ENCODE results near the gene IL17RE.
"Not testable (repeated sequence)": the region's sequence is repeated elsewhere in the genome, so short reads cannot be mapped to it uniquely, and the experiment has no call there.

Gene IL17RE

GRCh38 chr3:9899289-9899791 is 3.3 kb upstream of the IL17RE start:
- TF ChIP-seq, protein P1, sequence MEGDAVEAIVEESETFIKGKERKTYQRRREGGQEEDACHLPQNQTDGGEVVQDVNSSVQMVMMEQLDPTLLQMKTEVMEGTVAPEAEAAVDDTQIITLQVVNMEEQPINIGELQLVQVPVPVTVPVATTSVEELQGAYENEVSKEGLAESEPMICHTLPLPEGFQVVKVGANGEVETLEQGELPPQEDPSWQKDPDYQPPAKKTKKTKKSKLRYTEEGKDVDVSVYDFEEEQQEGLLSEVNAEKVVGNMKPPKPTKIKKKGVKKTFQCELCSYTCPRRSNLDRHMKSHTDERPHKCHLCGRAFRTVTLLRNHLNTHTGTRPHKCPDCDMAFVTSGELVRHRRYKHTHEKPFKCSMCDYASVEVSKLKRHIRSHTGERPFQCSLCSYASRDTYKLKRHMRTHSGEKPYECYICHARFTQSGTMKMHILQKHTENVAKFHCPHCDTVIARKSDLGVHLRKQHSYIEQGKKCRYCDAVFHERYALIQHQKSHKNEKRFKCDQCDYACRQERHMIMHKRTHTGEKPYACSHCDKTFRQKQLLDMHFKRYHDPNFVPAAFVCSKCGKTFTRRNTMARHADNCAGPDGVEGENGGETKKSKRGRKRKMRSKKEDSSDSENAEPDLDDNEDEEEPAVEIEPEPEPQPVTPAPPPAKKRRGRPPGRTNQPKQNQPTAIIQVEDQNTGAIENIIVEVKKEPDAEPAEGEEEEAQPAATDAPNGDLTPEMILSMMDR (conservative IDR thresholded peaks at IDR 0.05; ENCODE audit: low read depth, low read length) = no peak
- no peak for DNase-seq (ENCODE audit: low read depth)
- no peak overlapping the region for H3K4me3 ChIP-seq (ENCODE audit: low read length)

DNA sequence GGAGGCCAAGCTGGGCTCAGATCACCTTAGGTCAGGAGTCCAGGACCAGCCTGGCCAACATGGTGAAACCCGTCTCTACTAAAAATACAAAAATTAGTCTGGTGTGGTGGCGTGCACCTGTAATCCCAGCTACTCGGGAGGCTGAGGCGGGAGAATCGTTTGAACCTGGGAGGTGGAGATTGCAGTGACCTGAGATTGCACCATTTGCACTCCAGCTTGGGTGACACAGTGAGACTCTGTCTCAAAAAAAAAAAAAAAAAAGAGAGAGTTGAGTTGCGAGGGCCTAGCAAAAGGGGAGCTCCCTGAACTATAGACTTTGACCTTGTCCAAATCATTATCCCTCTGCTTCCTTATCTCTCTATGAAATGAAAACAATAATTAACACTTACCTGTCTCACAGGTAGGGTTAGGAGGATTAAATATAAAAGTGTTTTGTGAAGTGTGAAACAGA is 1.7 kb upstream of the IL17RE start:
- H3K4me3 ChIP-seq (ENCODE audit: low read length); DNase-seq (ENCODE audit: low read depth): not testable (repeated sequence)

DNA sequence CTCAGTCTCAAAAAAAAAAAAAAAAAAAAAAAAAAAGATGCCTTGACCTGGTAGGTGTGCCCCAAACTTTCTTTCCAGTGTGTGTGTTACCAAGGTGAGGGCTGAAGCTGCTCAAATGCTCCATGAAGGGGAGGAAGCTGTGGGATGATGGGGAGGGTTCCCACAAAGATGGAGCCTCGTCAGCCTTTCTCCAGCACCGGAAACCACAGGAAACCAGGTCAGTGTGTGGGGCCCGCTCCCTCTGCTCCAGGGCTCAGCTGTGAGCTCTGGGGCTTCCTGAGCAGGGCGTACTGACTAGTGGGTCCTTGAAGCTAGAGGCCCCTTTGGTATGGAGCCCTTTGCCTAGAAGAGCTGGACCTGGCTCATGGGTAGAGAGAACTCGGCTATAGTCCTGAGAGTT is 681 bp upstream of the IL17RE start:
- H3K4me3 ChIP-seq (ENCODE audit: low read length) = no peak overlapping the region
- TF ChIP-seq, protein P1 (conservative IDR thresholded peaks at IDR 0.05; ENCODE audit: low read depth, low read length) = no peak
- DNase-seq (ENCODE audit: low read depth) = no peak

DNA sequence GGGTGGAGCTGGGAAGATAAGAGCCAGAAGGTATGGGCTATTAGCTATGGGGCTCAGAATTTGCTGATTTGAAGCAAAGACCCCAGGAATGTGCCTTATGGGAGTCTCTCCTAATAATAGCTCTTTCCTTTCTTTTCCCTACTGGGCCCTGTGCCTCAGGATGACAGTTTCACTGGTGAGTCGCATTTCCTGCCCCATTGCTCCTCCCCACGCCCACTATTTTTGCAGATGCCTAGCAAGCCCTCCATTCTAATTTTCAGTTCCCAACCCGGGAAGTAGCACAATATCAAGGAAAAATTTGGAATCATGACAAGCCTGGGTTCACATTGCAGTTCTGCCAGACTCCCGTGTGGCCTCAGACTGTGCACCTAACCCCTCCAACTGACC is 583 bp downstream of the IL17RE start:
- DNase-seq (ENCODE audit: low read depth) = no peak
- peak overlapping the region; percentile 41 for H3K4me3 ChIP-seq (ENCODE audit: low read length)
- TF ChIP-seq, protein P1 (conservative IDR thresholded peaks at IDR 0.05; ENCODE audit: low read depth, low read length) = no peak

DNA sequence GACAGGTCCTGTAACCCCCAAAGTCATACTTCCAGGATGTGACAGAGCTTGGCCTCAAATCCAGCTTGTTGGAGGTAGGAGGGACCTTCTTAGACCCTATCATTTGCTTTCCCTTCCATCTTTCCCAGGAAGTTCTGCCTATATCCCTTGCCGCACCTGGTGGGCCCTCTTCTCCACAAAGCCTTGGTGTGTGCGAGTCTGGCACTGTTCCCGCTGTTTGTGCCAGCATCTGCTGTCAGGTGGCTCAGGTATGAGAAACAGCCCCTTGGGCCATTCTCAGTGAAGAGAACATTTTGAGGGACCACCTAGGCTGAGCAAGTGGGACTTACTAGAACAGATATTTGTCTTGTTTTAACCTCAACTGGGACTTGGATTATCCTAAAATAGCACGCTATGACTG is 1.3 kb downstream of the IL17RE start:
- DNase-seq (ENCODE audit: low read depth) = no peak
- TF ChIP-seq, protein P1 (conservative IDR thresholded peaks at IDR 0.05; ENCODE audit: low read depth, low read length) = no peak
- no peak overlapping the region for H3K4me3 ChIP-seq (ENCODE audit: low read length)

GRCh38 chr3:9906480-9906879 is 3.8 kb downstream of the IL17RE start:
- TF ChIP-seq, protein P1 (conservative IDR thresholded peaks at IDR 0.05; ENCODE audit: low read depth, low read length) = no peak
- no peak for DNase-seq (ENCODE audit: low read depth)
- H3K4me3 ChIP-seq (ENCODE audit: low read length) = no peak overlapping the region

DNA sequence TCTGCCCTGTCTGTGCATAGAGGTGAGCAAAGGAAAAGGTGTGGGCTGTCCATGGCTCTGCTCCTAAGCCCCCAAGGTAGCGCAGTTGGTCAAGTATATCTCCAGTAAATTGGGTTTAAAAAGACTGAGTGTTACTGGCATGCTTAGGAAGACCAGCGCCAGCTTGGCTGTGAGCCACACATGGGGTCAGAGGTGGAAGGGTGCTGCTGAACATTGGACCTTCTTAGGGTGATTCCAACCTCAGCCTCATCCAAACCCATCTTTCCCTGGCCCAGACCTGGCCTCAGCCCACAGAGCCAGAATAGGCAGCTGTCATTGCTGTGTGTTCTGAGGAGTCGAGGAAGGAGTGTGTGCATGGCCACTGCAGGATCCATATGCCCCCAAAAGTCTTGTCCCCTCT is 5.6 kb downstream of the IL17RE start:
- TF ChIP-seq, protein P1 (conservative IDR thresholded peaks at IDR 0.05; ENCODE audit: low read depth, low read length) = no peak
- no peak for DNase-seq (ENCODE audit: low read depth)
- no peak overlapping the region for H3K4me3 ChIP-seq (ENCODE audit: low read length)

Data from retinal pigment epithelial cell (primary cell).